Measurements from ENCODE around the gene PRB2. TPM values are rescaled to one million over a fixed set of nuclear protein-coding genes. Genes with fewer than 3 reads are reported as not detected.

PRB2 gene
- total RNA-seq, 4 donors from 2014 or later = 0.39 TPM; not detected in 2

GRCh38 chr12:11347810-11348209, 47.6 kb downstream of the PRB2 start:
- no peak overlapping the region for H3K4me3 ChIP-seq (ENCODE audit: low read depth, poor library complexity, severe bottlenecking)
- TF ChIP-seq POLR2A (IDR thresholded peaks at IDR 0.05) = no peak
- TF ChIP-seq, protein P1, sequence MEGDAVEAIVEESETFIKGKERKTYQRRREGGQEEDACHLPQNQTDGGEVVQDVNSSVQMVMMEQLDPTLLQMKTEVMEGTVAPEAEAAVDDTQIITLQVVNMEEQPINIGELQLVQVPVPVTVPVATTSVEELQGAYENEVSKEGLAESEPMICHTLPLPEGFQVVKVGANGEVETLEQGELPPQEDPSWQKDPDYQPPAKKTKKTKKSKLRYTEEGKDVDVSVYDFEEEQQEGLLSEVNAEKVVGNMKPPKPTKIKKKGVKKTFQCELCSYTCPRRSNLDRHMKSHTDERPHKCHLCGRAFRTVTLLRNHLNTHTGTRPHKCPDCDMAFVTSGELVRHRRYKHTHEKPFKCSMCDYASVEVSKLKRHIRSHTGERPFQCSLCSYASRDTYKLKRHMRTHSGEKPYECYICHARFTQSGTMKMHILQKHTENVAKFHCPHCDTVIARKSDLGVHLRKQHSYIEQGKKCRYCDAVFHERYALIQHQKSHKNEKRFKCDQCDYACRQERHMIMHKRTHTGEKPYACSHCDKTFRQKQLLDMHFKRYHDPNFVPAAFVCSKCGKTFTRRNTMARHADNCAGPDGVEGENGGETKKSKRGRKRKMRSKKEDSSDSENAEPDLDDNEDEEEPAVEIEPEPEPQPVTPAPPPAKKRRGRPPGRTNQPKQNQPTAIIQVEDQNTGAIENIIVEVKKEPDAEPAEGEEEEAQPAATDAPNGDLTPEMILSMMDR (IDR thresholded peaks at IDR 0.05) = no peak
- no peak for DNase-seq (ENCODE audit: low spot score in 2 of 2)
- intact Hi-C loops (cut with DNase I; ENCODE audit: low total_unique reads) = no loop called here
- WGBS, 2 donors = 79 to 86% methylated on average over 6 of the region's 6 CpGs

- DNase-seq (ENCODE audit: low spot score in 2 of 2) = no peak
- intact Hi-C loops (cut with DNase I; ENCODE audit: low total_unique reads) = no loop called here
- TF ChIP-seq POLR2A (IDR thresholded peaks at IDR 0.05) = no peak
- TF ChIP-seq, protein P1 (IDR thresholded peaks at IDR 0.05) = no peak
These were observed 50.9 kb downstream of the PRB2 start for GRCh38 chr12:11344500-11344899.

More at GRCh38 chr12:11344500-11344899, 50.9 kb downstream of the PRB2 start:
- no peak overlapping the region for H3K4me3 ChIP-seq (ENCODE audit: low read depth, poor library complexity, severe bottlenecking)
- WGBS, 2 donors = 79 to 80% methylated on average over 2 of the region's 2 CpGs

Other genes with a start within 250 kb of the PRB2 start
- 1 to 10 TPM; 1.9 to 3.5 (median 2.9) TPM for gene SMIM10L1, start 224.4 kb downstream of the PRB2 start, total RNA-seq
- not detected for gene TAS2R42, start 208.6 kb downstream of the PRB2 start, total RNA-seq
- gene PRB3, start 125.9 kb downstream of the PRB2 start, total RNA-seq = under 1 TPM in 1 of 4 donors, not detected in 3; 0.76 TPM
- not detected for gene PRB4, start 85.1 kb downstream of the PRB2 start, total RNA-seq

All from lower leg skin (tissue), 4 donors.